HCT116 (cell line): Measurements from ENCODE around the gene ANKMY2. TPM values are rescaled to one million over a fixed set of nuclear protein-coding genes. Genes with fewer than 3 reads are reported as not detected.

ENCODE experiments used
- ATAC-seq: fragments of 200-7000 bp; cut with Tn5 transposase; 2 replicates; pipeline ENCODE4 v1.9.1; 2020; ENCODE audit warnings: mild to moderate bottlenecking, moderate library complexity
- BruUV-seq: library from RNA; stranded (reverse); fragments of 400-500 nt; replicated peaks from 2 replicates; lab custom pipeline; 2021; lab: Mats Ljungman, UMichigan
- CTCF ChIA-PET: fragments of 300-600 bp; sonication (Branson Sonifier 250); formaldehyde crosslinking; loops from one replicate; lab custom pipeline; 2021; ENCODE audit warnings: antibody characterized with exemption; lab: Charles Lee
- POLR2A ChIA-PET: fragments of 300-600, 350-600 bp; sonication (Branson Sonifier 250); formaldehyde crosslinking; loops from one replicate; lab custom pipeline; 2021; ENCODE audit warnings: antibody characterized with exemption; lab: Charles Lee
- RAD21 ChIA-PET, 2 experiments: fragments of 300-600 bp; sonication (Branson Sonifier 250); formaldehyde crosslinking; loops; one replicate each; lab custom pipeline; 2023; ENCODE audit warnings: low total read pairs in 2 of 2; ENCODE audit not compliant: uncharacterized antibody in 2 of 2, unreplicated experiment in 2 of 2, low non-redundant PET in 1 of 2; lab: Charles Lee
- DNase-seq: peaks from one replicate; pipeline ENCODE4 v3.0.0-alpha.2; 2010; ENCODE audit warnings: low read depth, low spot score
- H2AFZ ChIP-seq: fragments of 200-600 bp; shearing (Covaris generic), sonication (generic); 2 replicates; pipeline ENCODE4 v1.6.1; 2017; ENCODE audit warnings: low read depth, mixed run types, mixed read lengths, antibody characterized with exemption, low read length; ENCODE audit not compliant: poor library complexity, severe bottlenecking
- H3K27ac ChIP-seq: 2 replicates; pipeline ENCODE4 v1.5.1; 2012; ENCODE audit warnings: low read depth, low read length
- H3K27me3 ChIP-seq: fragments of 200-600 bp; sonication (generic); 2 replicates; pipeline ENCODE4 v1.6.1; 2016; ENCODE audit warnings: mixed run types, low read length, mixed read lengths; ENCODE audit not compliant: insufficient read depth
- H3K36me3 ChIP-seq, 2 experiments: fragments of 200-500 bp in 1 of 2; fragments of 200-600 bp in 1 of 2; sonication (Bioruptor generic) in 1 of 2; sonication (generic) in 1 of 2; 2 replicates each; pipeline versions ENCODE4 v1.5.1 to v1.6.1; 2014 to 2016; ENCODE audit warnings: low read length in 2 of 2, inconsistent platforms in 1 of 2, mixed read lengths in 1 of 2, mixed run types in 1 of 2; ENCODE audit not compliant: insufficient read depth in 2 of 2, control insufficient read depth in 1 of 2
- H3K4me1 ChIP-seq, 2 experiments: fragments of 200-600 bp in 1 of 2; sonication (generic) in 1 of 2; 2 replicates each; pipeline versions ENCODE4 v1.5.1 to v1.6.1; 2012 to 2017; ENCODE audit warnings: low read length in 2 of 2, inconsistent platforms in 1 of 2, mild to moderate bottlenecking in 1 of 2, mixed read lengths in 1 of 2, mixed run types in 1 of 2, moderate library complexity in 1 of 2; ENCODE audit not compliant: insufficient read depth in 2 of 2, control insufficient read depth in 1 of 2
- H3K4me2 ChIP-seq: fragments of 200-600 bp; sonication (generic); 2 replicates; pipeline ENCODE4 v1.6.1; 2017; ENCODE audit warnings: mixed run types, low read length, mixed read lengths
- H3K4me3 ChIP-seq, 2 experiments: fragments of 200-600 bp in 1 of 2; sonication (generic) in 1 of 2; replicated peaks in 1 of 2; 2 replicates each; pipeline ENCODE4 v1.5.1; 2011 to 2016; ENCODE audit warnings: low read length in 2 of 2, control low read depth in 1 of 2, low read depth in 1 of 2, mild to moderate bottlenecking in 1 of 2, mixed read lengths in 1 of 2, mixed run types in 1 of 2
- H3K79me2 ChIP-seq: fragments of 200-600 bp; sonication (generic); 2 replicates; pipeline ENCODE4 v1.6.1; 2017; ENCODE audit warnings: mild to moderate bottlenecking, mixed run types, low read length, moderate library complexity, mixed read lengths; ENCODE audit not compliant: insufficient read depth
- H3K9ac ChIP-seq: fragments of 200-600 bp; sonication (generic); 2 replicates; pipeline ENCODE4 v1.6.1; 2016; ENCODE audit warnings: low read length, mixed read lengths
- H3K9me2 ChIP-seq: fragments of 200-600 bp; sonication (generic), shearing (Covaris generic); 2 replicates; pipeline ENCODE4 v1.6.1; 2017; ENCODE audit warnings: mixed run types, mild to moderate bottlenecking, moderate library complexity; ENCODE audit not compliant: insufficient read depth
- H3K9me3 ChIP-seq, 2 experiments: fragments of 200-500 bp in 1 of 2; fragments of 200-600 bp in 1 of 2; sonication (Bioruptor generic) in 1 of 2; sonication (generic) in 1 of 2; 2 replicates each; pipeline ENCODE4 v1.6.1; 2014 to 2017; ENCODE audit warnings: low read length in 2 of 2, mixed read lengths in 2 of 2, inconsistent platforms in 1 of 2, low read depth in 1 of 2, mild to moderate bottlenecking in 1 of 2, mixed run types in 1 of 2, moderate library complexity in 1 of 2; ENCODE audit not compliant: control insufficient read depth in 1 of 2, insufficient read depth in 1 of 2
- H4K20me1 ChIP-seq: fragments of 200-600 bp; sonication (generic), shearing (Covaris generic); 2 replicates; pipeline ENCODE4 v1.6.1; 2017; ENCODE audit warnings: mixed run types, mild to moderate bottlenecking, moderate library complexity; ENCODE audit not compliant: insufficient read depth
- ATF3 ChIP-seq: IDR thresholded peaks from 2 replicates; pipeline ENCODE4 v1.6.1; 2012
- CEBPB ChIP-seq: IDR thresholded peaks from 2 replicates; pipeline ENCODE4 v1.6.1; 2012; ENCODE audit warnings: low read depth
- CTCF ChIP-seq, 3 experiments: fragments of 200-600 bp in 1 of 3; sonication (generic) in 1 of 3; IDR thresholded peaks in 2 of 3; conservative IDR thresholded peaks in 1 of 3; 2 replicates each; pipeline ENCODE4 v1.5.1; 2012 to 2017; ENCODE audit warnings: low read depth in 2 of 3, low read length in 2 of 3, antibody characterized with exemption in 1 of 3, borderline replicate concordance in 1 of 3, control low read depth in 1 of 3, mild to moderate bottlenecking in 1 of 3, mixed read lengths in 1 of 3, mixed run types in 1 of 3, moderate library complexity in 1 of 3; ENCODE audit not compliant: insufficient read depth in 1 of 3
- EGR1 ChIP-seq: IDR thresholded peaks from 2 replicates; pipeline ENCODE4 v1.6.1; 2012; ENCODE audit warnings: low read depth
- ELF1 ChIP-seq: IDR thresholded peaks from 2 replicates; pipeline ENCODE4 v1.6.1; 2012; ENCODE audit warnings: low read depth, borderline replicate concordance
- FOSL1 ChIP-seq: IDR thresholded peaks from 2 replicates; pipeline ENCODE4 v1.6.1; 2012; ENCODE audit warnings: low read depth
- JUND ChIP-seq: IDR thresholded peaks from 2 replicates; pipeline ENCODE4 v1.6.1; 2012
- POLR2A ChIP-seq: IDR thresholded peaks from 2 replicates; pipeline ENCODE4 v1.7.0; 2011; ENCODE audit warnings: borderline replicate concordance; ENCODE audit not compliant: insufficient read depth, insufficient read length; ENCODE audit errors: extremely low read depth
- POLR2AphosphoS5 ChIP-seq: IDR thresholded peaks from 2 replicates; pipeline ENCODE4 v1.6.1; 2011; ENCODE audit warnings: mild to moderate bottlenecking, low read depth, low read length, moderate library complexity
- RAD21 ChIP-seq: IDR thresholded peaks from 2 replicates; pipeline ENCODE4 v1.6.1; 2012; ENCODE audit warnings: low read depth, mild to moderate bottlenecking
- SIN3A ChIP-seq: IDR thresholded peaks from 2 replicates; pipeline ENCODE4 v1.6.1; 2012; ENCODE audit warnings: low read depth
- SP1 ChIP-seq: IDR thresholded peaks from 2 replicates; pipeline ENCODE4 v1.6.1; 2012; ENCODE audit warnings: low read depth
- TCF7L2 ChIP-seq: IDR thresholded peaks from 2 replicates; pipeline ENCODE4 v1.7.0; 2011; ENCODE audit warnings: borderline replicate concordance, inconsistent platforms; ENCODE audit not compliant: insufficient read depth, insufficient read length; ENCODE audit errors: extremely low read depth
- YY1 ChIP-seq: IDR thresholded peaks from 2 replicates; pipeline ENCODE4 v1.6.1; 2011; ENCODE audit warnings: low read length, low read depth, moderate library complexity, mild to moderate bottlenecking; ENCODE audit not compliant: insufficient replicate concordance; ENCODE audit errors: extremely low read depth
- ZFX ChIP-seq: fragments of 450-650 bp; IDR thresholded peaks from 2 replicates; pipeline ENCODE4 v1.6.1; 2017
- intact Hi-C: fragments of 100-400 bp; cut with micrococcal nuclease; formaldehyde crosslinking; loops from 2 replicates; pipeline ENCODE4 v1.10.0; 2022
- total RNA-seq: library from RNA; stranded (reverse); gene quantifications from one replicate; pipeline ENCODE4 v1.2.1, GENCODE V29; 2021; ENCODE audit not compliant: unreplicated experiment
- TF ChIP-seq, protein P1 (sequence below): IDR thresholded peaks from 2 replicates; pipeline ENCODE4 v1.6.1; 2012

ANKMY2 gene
- total RNA-seq, 1 experiment from 2014 or later: 24.9 TPM

DNA sequence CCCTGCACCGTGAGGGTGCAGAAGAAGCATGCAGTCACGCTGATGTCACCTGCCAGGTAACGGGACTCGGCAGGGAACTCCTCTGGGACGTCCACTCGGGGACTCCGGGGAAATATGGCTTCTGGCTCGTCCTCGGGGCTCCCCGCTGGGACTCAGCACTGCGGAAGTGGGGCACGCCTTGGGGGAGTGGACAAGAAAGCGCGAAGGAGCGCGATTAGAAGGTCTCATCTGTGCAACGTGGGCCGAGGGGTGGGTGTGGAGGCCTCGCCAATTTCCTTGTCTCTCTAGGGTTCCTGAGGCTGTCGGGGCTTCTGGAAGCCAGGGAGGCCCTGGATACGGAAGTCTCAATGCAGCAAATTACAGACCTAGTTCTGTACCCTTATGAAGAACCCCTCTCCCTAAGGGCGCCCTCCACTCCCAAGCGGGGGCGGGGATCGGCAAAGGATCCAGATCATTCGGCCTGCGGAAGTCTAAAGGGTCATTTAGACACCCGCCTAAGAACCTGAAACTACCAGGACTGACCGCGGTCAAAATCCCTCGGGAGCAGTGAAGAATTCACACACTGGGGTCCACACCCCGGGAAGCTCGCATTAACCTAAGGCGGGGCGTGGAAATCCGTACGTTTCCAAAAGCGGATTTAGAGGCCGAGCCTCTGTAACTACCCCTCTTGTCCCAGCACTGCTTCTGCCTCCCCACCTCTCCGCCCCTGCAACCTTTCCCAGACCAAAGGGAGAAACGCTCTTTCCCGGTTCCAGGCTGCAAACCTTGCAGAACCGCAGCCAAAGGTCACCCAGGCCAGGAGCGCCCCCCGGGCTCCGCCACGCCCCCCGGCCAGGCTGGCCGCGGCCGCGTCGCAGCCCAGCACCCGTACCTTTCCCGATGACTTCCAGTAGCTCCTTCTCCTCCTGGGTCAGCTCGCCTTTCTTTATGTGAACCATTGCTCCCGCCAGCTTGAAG lies 640 bp downstream of the ANKMY2 start:
- RAD21 ChIA-PET: no interaction called here
- H3K9me3 ChIP-seq: no peaks in the 10 kb centered on the region
- no peak for DNase-seq
- peaks cover 0 to 7% of the 10 kb centered on the region in 2 experiments; a peak in 1 of 4 replicates for H3K36me3 ChIP-seq
- TF ChIP-seq JUND (peak; percentile 9; the same call in 1 of the 2 replicates), CEBPB (no peak), ATF3 (no peak), CTCF (IDR thresholded peaks at IDR 0.05 in 2 of 3, conservative IDR thresholded peaks at IDR 0.05 in 1 of 3; ENCODE audit: borderline replicate concordance in 1 of 3, insufficient read depth in 1 of 3, low read depth in 2 of 3, low read length in 2 of 3) (no peak), EGR1 (peak; percentile 76), SIN3A (peak; percentile 72), FOSL1 (no peak), TCF7L2 (no peak), ZFX (peak; percentile 43; the same call in 1 of the 2 replicates), SP1 (no peak; the same call in 1 of the 2 replicates), POLR2A (peak; percentile 22), YY1 (peak; percentile 79), POLR2AphosphoS5 (peak; percentile 67), RAD21 (no peak), ELF1 (peak; percentile 57)
- TF ChIP-seq, protein P1, sequence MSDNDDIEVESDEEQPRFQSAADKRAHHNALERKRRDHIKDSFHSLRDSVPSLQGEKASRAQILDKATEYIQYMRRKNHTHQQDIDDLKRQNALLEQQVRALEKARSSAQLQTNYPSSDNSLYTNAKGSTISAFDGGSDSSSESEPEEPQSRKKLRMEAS: peak; percentile 79
- no peaks in the 10 kb centered on the region; the same call in 1 of the 2 replicates for H4K20me1 ChIP-seq
- H3K27me3 ChIP-seq: no peaks in the 10 kb centered on the region
- no TSS peak for BruUV-seq
- H3K9me2 ChIP-seq: no peaks in the 10 kb centered on the region
- peaks cover 28% of the 10 kb centered on the region in 2 experiments; a peak in 3 of 4 replicates for H3K4me1 ChIP-seq
- peaks cover 89% of the 10 kb centered on the region for H3K79me2 ChIP-seq
- H3K4me2 ChIP-seq: peak overlapping the region; percentile 86
- CTCF ChIA-PET: interaction anchor here (1.4 kb wide), 1 partner anchor 80 kb away, joined by 3 read pairs; no protein-coding TSS in a partner anchor
- peak overlapping the region; percentile 89 for H3K27ac ChIP-seq
- POLR2A ChIA-PET: interaction anchor here (0.9 to 1.5 kb wide), 5 partner anchors 9 to 80 kb away, joined by 3 to 5 read pairs (median 3); no protein-coding TSS in a partner anchor
- peak overlapping the region; percentile 85 to 90 for H3K4me3 ChIP-seq
- intact Hi-C loops: loop anchor here (5.0 kb wide), 1 partner anchor 107 kb away; the partner anchor contains the start of gene TSPAN13
- H3K9ac ChIP-seq: peak overlapping the region; percentile 84
- H2AFZ ChIP-seq: peak overlapping the region; percentile 66
- ATAC-seq: peak; percentile 49
